GM23338 (cell line): ENCODE results near the gene SNRPF. TPM values are rescaled to one million over a fixed set of nuclear protein-coding genes. Genes with fewer than 3 reads are reported as not detected.
"Not testable (repeated sequence)": the region's sequence is repeated elsewhere in the genome, so short reads cannot be mapped to it uniquely, and the experiment has no call there.

ENCODE experiments used
- ATAC-seq: fragments of 200-7000 bp; cut with Tn5 transposase; 3 replicates; pipeline ENCODE4 v1.9.1; 2020
- DNase-seq: peaks from one replicate; pipeline ENCODE4 v3.0.0-alpha.2; 2015; ENCODE audit warnings: low spot score
- H2AFZ ChIP-seq: fragments of 200-600 bp; sonication (generic); 2 replicates; pipeline ENCODE4 v1.8.0; 2016; ENCODE audit warnings: antibody characterized with exemption, mild to moderate bottlenecking, moderate library complexity
- H3F3A ChIP-seq: fragments of 200-600 bp; sonication (generic); replicated peaks from 2 replicates; pipeline ENCODE4 v1.8.0; 2017; ENCODE audit warnings: antibody characterized with exemption, mixed run types, low read depth
- H3K27ac ChIP-seq: fragments of 200-600 bp; sonication (generic); 2 replicates; pipeline ENCODE4 v1.6.1; 2016; ENCODE audit warnings: low read depth
- H3K27me3 ChIP-seq: fragments of 200-600 bp; sonication (generic); 2 replicates; pipeline ENCODE4 v1.8.0; 2016; ENCODE audit warnings: mild to moderate bottlenecking, mixed run types, moderate library complexity; ENCODE audit not compliant: insufficient read depth
- H3K36me3 ChIP-seq: fragments of 200-600 bp; sonication (generic); 2 replicates; pipeline ENCODE4 v1.8.0; 2016; ENCODE audit warnings: mild to moderate bottlenecking; ENCODE audit not compliant: insufficient read depth
- H3K4me1 ChIP-seq: fragments of 200-600 bp; sonication (generic); 2 replicates; pipeline ENCODE4 v1.8.0; 2016; ENCODE audit warnings: mild to moderate bottlenecking, moderate library complexity; ENCODE audit not compliant: insufficient read depth
- H3K4me2 ChIP-seq: fragments of 200-600 bp; sonication (generic); 2 replicates; pipeline ENCODE4 v1.7.1; 2017; ENCODE audit warnings: mixed run types
- H3K4me3 ChIP-seq: fragments of 200-600 bp; sonication (generic); 2 replicates; pipeline ENCODE4 v1.6.1; 2016; ENCODE audit warnings: mixed run types
- H3K79me2 ChIP-seq: fragments of 200-600 bp; sonication (generic); replicated peaks from 2 replicates; pipeline ENCODE4 v1.8.0; 2017; ENCODE audit warnings: mild to moderate bottlenecking; ENCODE audit not compliant: insufficient read depth
- H3K9me2 ChIP-seq: fragments of 200-600 bp; sonication (generic); 2 replicates; pipeline ENCODE4 v1.8.0; 2017; ENCODE audit not compliant: insufficient read depth
- H4K20me1 ChIP-seq: fragments of 200-600 bp; sonication (generic); replicated peaks from 2 replicates; pipeline ENCODE4 v1.8.0; 2017; ENCODE audit warnings: mild to moderate bottlenecking; ENCODE audit not compliant: insufficient read depth
- H3K27ac Mint-ChIP-seq: 2 replicates; pipeline ENCODE4 v1.8.0; 2020; ENCODE audit warnings: inconsistent platforms, mild to moderate bottlenecking, moderate library complexity, mixed read lengths
- H3K27me3 Mint-ChIP-seq: 3 replicates; pipeline ENCODE4 v1.8.0; 2022; ENCODE audit warnings: low read depth, mild to moderate bottlenecking, moderate library complexity, mixed read lengths, inconsistent platforms; ENCODE audit not compliant: insufficient read depth, poor library complexity
- H3K36me3 Mint-ChIP-seq: 3 replicates; pipeline ENCODE4 v1.8.0; 2021; ENCODE audit warnings: low read depth, mild to moderate bottlenecking, inconsistent platforms, moderate library complexity, mixed read lengths
- H3K4me1 Mint-ChIP-seq: 3 replicates; pipeline ENCODE4 v1.8.0; 2020; ENCODE audit warnings: mild to moderate bottlenecking, inconsistent platforms, mixed read lengths
- H3K4me3 Mint-ChIP-seq: 3 replicates; pipeline ENCODE4 v1.8.0; 2021; ENCODE audit warnings: moderate library complexity, mild to moderate bottlenecking, inconsistent platforms, mixed read lengths
- H3K9me3 Mint-ChIP-seq: 3 replicates; pipeline ENCODE4 v1.8.0; 2020; ENCODE audit warnings: moderate library complexity, mild to moderate bottlenecking, inconsistent platforms, mixed read lengths
- CTCF ChIP-seq, 2 experiments: fragments of 200-600 bp in 1 of 2; sonication (generic) in 1 of 2; conservative IDR thresholded peaks; 2 replicates each; pipeline versions ENCODE4 v1.5.1 to v1.6.1; 2016 to 2017; ENCODE audit warnings: antibody characterized with exemption in 2 of 2, low read depth in 2 of 2, mild to moderate bottlenecking in 2 of 2, moderate library complexity in 1 of 2
- ETS1 ChIP-seq: IDR thresholded peaks from 2 replicates; pipeline ENCODE4 v1.6.1; 2016; ENCODE audit warnings: antibody characterized with exemption
- EZH2phosphoT487 ChIP-seq: fragments of 200-600 bp; sonication (generic); IDR thresholded peaks from one replicate; pipeline ENCODE4 v1.8.1; 2018; ENCODE audit warnings: antibody characterized with exemption; ENCODE audit not compliant: unreplicated experiment
- JUNB ChIP-seq: IDR thresholded peaks from one replicate; pipeline ENCODE4 v1.6.1; 2016; ENCODE audit warnings: antibody characterized with exemption; ENCODE audit not compliant: unreplicated experiment
- ZNF114 ChIP-seq: fragments of 250-450 bp; sonication (Bioruptor Pico); IDR thresholded peaks from 2 replicates; pipeline ENCODE4 v1.5.0; 2020; ENCODE audit warnings: mild to moderate bottlenecking, moderate library complexity
- ZNF331 ChIP-seq: fragments of 250-450 bp; sonication (Bioruptor Pico); IDR thresholded peaks from 2 replicates; pipeline ENCODE4 v1.5.0; 2020; ENCODE audit warnings: low read depth, mild to moderate bottlenecking, moderate library complexity
- polyA plus RNA-seq: library from polyadenylated mRNA; unstranded; fragments of >200 nt; fragmentation: Nextera tagmentation; extraction: Ambion mirVana; gene quantifications from 2 replicates; pipeline ENCODE4 v1.2.1, GENCODE V29; 2016
- total RNA-seq: library from RNA; depleted of rRNA; stranded (reverse); fragments of >200 nt; shearing (Covaris generic); gene quantifications from 2 replicates; pipeline ENCODE4 v1.2.3, GENCODE V29; 2014

SNRPF gene
- total and polyA plus RNA-seq, 2 experiments from 2014 or later = 31.1 to 475 TPM

DNA sequence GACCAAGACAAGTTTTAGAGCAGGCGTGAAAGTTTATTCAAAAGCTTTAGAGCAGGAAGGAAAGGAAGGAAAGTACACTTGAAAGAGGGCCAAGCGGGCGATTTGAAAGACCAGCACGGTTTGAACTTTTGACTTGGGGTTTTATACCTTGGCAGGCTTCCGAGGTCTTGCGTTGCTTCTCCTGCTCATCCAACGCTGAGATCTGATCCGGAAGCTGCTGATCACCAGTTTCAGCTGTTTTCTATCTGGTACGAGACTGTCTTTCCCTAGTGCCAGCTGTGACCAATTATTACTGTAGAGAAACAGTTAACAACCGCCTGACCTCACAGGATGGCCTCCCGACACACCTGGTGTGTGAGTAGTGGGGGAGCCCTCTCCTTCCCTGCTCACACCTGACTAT lies 20.6 kb upstream of the SNRPF start:
- no peaks in the 10 kb centered on the region for H3K36me3 Mint-ChIP-seq
- H3K9me3 Mint-ChIP-seq = no peaks in the 10 kb centered on the region
- Histone ChIP-seq H3K9me2 (no peaks in the 10 kb centered on the region), H3K79me2 (no peaks in the 10 kb centered on the region), H3K27ac (no peak overlapping the region), H3K4me3 (no peak overlapping the region), H3F3A (no peaks in the 10 kb centered on the region), H3K4me1 (peaks cover 7% of the 10 kb centered on the region; the same call in 1 of the 2 replicates), H4K20me1 (no peaks in the 10 kb centered on the region), H3K4me2 (no peak overlapping the region), H3K27me3 (peaks cover 1% of the 10 kb centered on the region; the same call in 1 of the 2 replicates), H2AFZ (peak overlapping the region; percentile 84), H3K36me3 (no peaks in the 10 kb centered on the region)
- ATAC-seq (no peak; the same call in 2 of the 3 replicates), DNase-seq (no peak)
- H3K4me1 Mint-ChIP-seq = peaks cover 11% of the 10 kb centered on the region
- no peak overlapping the region for H3K27ac Mint-ChIP-seq
- TF ChIP-seq ETS1 = no peak
- TF ChIP-seq ZNF114 (CRISPR knock-in tag) = no peak
- TF ChIP-seq EZH2phosphoT487 = no peak
- TF ChIP-seq JUNB = no peak
- H3K4me3 Mint-ChIP-seq = no peak overlapping the region; the same call in 2 of the 3 replicates
- H3K27me3 Mint-ChIP-seq = peaks cover 1% of the 10 kb centered on the region

DNA sequence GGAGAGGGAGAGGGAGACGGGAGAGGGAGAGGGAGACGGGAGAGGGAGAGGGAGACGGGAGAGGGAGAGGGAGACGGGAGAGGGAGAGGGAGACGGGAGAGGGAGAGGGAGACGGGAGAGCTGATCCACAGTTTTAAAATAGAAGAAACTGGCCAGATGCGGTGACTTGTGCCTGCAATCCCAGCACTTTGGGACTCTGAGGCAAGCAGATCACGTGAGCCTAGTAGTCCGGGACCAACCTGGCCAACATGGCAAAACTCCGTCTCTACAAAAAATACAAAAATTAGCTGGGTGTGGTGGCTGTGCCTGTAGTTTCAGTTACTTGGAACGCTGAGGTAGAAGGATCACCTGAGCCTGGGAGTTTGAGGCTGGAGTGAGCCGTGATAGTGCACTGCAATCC lies 16.3 kb upstream of the SNRPF start:
- peak overlapping the region; percentile 92 for H2AFZ ChIP-seq
- peak overlapping the region; percentile 77 for H3K4me2 ChIP-seq
- DNase-seq (peak; percentile 14), ATAC-seq (peak; percentile 42)
- peak overlapping the region; percentile 68 for H3K4me3 ChIP-seq
- H3K4me3 Mint-ChIP-seq = peak overlapping the region; percentile 69
- not testable (repeated sequence) for H3K27ac ChIP-seq, H3K4me1 Mint-ChIP-seq, H3K4me1 ChIP-seq, H3K9me3 Mint-ChIP-seq, H3K36me3 Mint-ChIP-seq, H3K79me2 ChIP-seq, H4K20me1 ChIP-seq, H3K27me3 Mint-ChIP-seq, H3F3A ChIP-seq, H3K27me3 ChIP-seq, H3K36me3 ChIP-seq, H3K27ac Mint-ChIP-seq, H3K9me2 ChIP-seq

DNA sequence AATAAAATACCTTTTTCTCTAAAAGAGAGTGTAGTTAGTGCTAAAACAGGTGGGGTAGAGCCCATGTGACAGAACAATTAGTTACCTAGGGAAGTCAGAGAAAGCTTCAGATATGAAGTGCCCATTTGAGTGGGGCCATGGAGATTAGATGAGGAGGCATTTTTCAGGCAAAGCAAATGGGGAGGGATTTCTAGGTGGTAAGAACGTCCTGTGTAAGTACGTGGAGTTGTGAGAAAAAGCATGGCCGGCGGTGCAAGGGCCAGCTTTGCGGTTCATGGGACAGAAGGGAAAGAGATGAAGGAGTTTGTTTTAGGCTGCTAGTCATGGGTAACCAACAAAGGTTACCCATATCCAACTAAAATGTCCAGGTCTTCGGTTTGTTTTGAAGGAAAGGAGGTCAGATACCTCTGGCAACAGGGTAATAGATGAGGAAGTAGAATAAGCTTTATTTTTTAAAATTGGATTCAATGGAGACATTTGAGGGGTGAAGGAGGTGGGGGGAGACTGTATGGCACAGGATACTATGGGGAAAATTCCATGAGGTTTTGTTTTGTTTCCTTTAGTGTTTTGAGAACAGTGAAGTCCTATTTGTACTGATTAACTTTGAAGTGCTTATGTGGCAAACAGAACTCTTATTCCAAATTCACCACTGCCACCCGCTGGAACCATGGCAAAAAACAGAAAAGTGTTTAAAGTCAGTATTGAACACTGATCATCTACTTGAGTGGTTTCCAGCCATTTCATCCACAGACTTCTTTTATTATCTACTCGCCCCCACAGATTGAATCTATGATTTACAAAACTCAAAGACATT lies 10.0 kb upstream of the SNRPF start:
- Histone ChIP-seq H4K20me1 (no peaks in the 10 kb centered on the region), H3K4me3 (no peak overlapping the region), H3K36me3 (no peaks in the 10 kb centered on the region), H2AFZ (peak overlapping the region; percentile 16; the same call in 1 of the 2 replicates), H3K4me2 (no peak overlapping the region), H3K9me2 (no peaks in the 10 kb centered on the region), H3K4me1 (0 out of 2 replicates have a peak, but pooled peaks cover 7% of the 10 kb centered on the region), H3K79me2 (no peaks in the 10 kb centered on the region), H3F3A (no peaks in the 10 kb centered on the region), H3K27ac (no peak overlapping the region), H3K27me3 (no peaks in the 10 kb centered on the region)
- H3K36me3 Mint-ChIP-seq = no peaks in the 10 kb centered on the region
- H3K4me1 Mint-ChIP-seq = peaks cover 5% of the 10 kb centered on the region; the same call in 2 of the 3 replicates
- ATAC-seq (peak; percentile 65), DNase-seq (peak; percentile 56)
- no peak overlapping the region for H3K27ac Mint-ChIP-seq
- H3K27me3 Mint-ChIP-seq = peaks cover 3% of the 10 kb centered on the region
- TF ChIP-seq ZNF331 (CRISPR knock-in tag) (no peak), CTCF (conservative IDR thresholded peaks at IDR 0.05; ENCODE audit: low read depth in 2 of 2) (peak; percentile 40 to 68)
- no peak overlapping the region for H3K4me3 Mint-ChIP-seq
- no peaks in the 10 kb centered on the region for H3K9me3 Mint-ChIP-seq
